H1 (cell line): ENCODE results near the gene ASPRV1. TPM values are rescaled to one million over a fixed set of nuclear protein-coding genes. Genes with fewer than 3 reads are reported as not detected.
A peak's percentile ranks its signal among the peaks of the same experiment; 100 is the strongest.

Experiments used
- CTCF ChIA-PET: fragments of 300-600 bp; sonication (Branson Sonifier 250); formaldehyde crosslinking; loops from one replicate; lab custom pipeline; 2021; ENCODE audit not compliant: partially characterized antibody; lab: Charles Lee
- POLR2A ChIA-PET: fragments of 300-600 bp; sonication (Branson Sonifier 250); formaldehyde crosslinking; loops from one replicate; lab custom pipeline; 2021; ENCODE audit warnings: inconsistent platforms; ENCODE audit not compliant: partially characterized antibody; lab: Charles Lee
- DNase-seq, 2 experiments: peaks; one replicate each; pipeline versions ENCODE4 v3.0.0 to v3.0.0-alpha.2; 2010 to 2022; ENCODE audit warnings: low spot score in 2 of 2, low read depth in 1 of 2, mixed read lengths in 1 of 2
- FAIRE-seq: peaks from 2 replicates; lab custom pipeline; 2011; peaks lifted over from hg19 to GRCh38; lab: Jason Lieb, UNC
- H2AFZ ChIP-seq: 2 replicates; pipeline ENCODE4 v1.8.1; 2012; ENCODE audit warnings: low read length, inconsistent platforms
- H2AK5ac ChIP-seq: 2 replicates; pipeline ENCODE4 v1.6.1; 2013; ENCODE audit warnings: low read depth, low read length
- H2BK120ac ChIP-seq: replicated peaks from 2 replicates; pipeline ENCODE3; 2013; ENCODE audit warnings: low read depth, low read length, inconsistent platforms
- H2BK12ac ChIP-seq: 2 replicates; pipeline ENCODE4 v1.6.1; 2013; ENCODE audit warnings: low read depth, low read length
- H2BK15ac ChIP-seq: 2 replicates; pipeline ENCODE4 v1.6.1; 2013; ENCODE audit warnings: low read length
- H2BK20ac ChIP-seq: 2 replicates; pipeline ENCODE4 v1.6.1; 2013; ENCODE audit warnings: low read length
- H2BK5ac ChIP-seq: 2 replicates; pipeline ENCODE4 v1.6.1; 2013; ENCODE audit warnings: low read depth, low read length
- H3K14ac ChIP-seq: 2 replicates; pipeline ENCODE4 v1.6.1; 2013; ENCODE audit warnings: inconsistent platforms; ENCODE audit not compliant: insufficient read length
- H3K18ac ChIP-seq: 2 replicates; pipeline ENCODE4 v1.6.1; 2013; ENCODE audit warnings: low read length; ENCODE audit errors: extremely low read depth
- H3K23ac ChIP-seq: 2 replicates; pipeline ENCODE4 v1.6.1; 2013; ENCODE audit warnings: inconsistent platforms; ENCODE audit not compliant: insufficient read length
- H3K23me2 ChIP-seq: 2 replicates; pipeline ENCODE4 v1.6.1; 2013; ENCODE audit warnings: low read depth, low read length
- H3K27ac ChIP-seq: 2 replicates; pipeline ENCODE4 v1.6.1; 2011; ENCODE audit warnings: low read depth, low read length, inconsistent platforms
- H3K27me3 ChIP-seq, 4 experiments: replicated peaks in 1 of 4; 1 replicate in 1 of 4; 2 replicates in 3 of 4; pipeline versions ENCODE4 v1.6.1 to v1.8.1; 2011 to 2013; ENCODE audit warnings: low read length in 3 of 4, mild to moderate bottlenecking in 3 of 4, inconsistent platforms in 2 of 4, mixed read lengths in 2 of 4, moderate library complexity in 1 of 4; ENCODE audit not compliant: control insufficient read depth in 3 of 4, insufficient read depth in 3 of 4; ENCODE audit errors: extremely low read depth in 1 of 4
- H3K36me3 ChIP-seq, 4 experiments: 2 replicates each; pipeline versions ENCODE4 v1.6.1 to v1.8.1; 2011 to 2013; ENCODE audit warnings: mild to moderate bottlenecking in 4 of 4, low read length in 3 of 4, moderate library complexity in 2 of 4, control low read depth in 1 of 4, inconsistent platforms in 1 of 4; ENCODE audit not compliant: insufficient read depth in 4 of 4, control insufficient read depth in 2 of 4
- H3K4ac ChIP-seq: replicated peaks from 2 replicates; pipeline ENCODE3; 2013; ENCODE audit warnings: low read length, low read depth, mixed read lengths, inconsistent platforms; ENCODE audit not compliant: insufficient read length
- H3K4me1 ChIP-seq, 4 experiments: replicated peaks in 1 of 4; 1 replicate in 1 of 4; 2 replicates in 3 of 4; pipeline versions ENCODE4 v1.6.1 to v1.8.1; 2011 to 2013; ENCODE audit warnings: low read length in 3 of 4, inconsistent platforms in 2 of 4, mixed read lengths in 1 of 4; ENCODE audit not compliant: insufficient read depth in 4 of 4, control insufficient read depth in 3 of 4
- H3K4me2 ChIP-seq, 2 experiments: 2 replicates each; pipeline versions ENCODE4 v1.6.1 to v1.8.1; 2011 to 2013; ENCODE audit warnings: low read depth in 2 of 2, low read length in 2 of 2, control low read depth in 1 of 2, inconsistent platforms in 1 of 2, mild to moderate bottlenecking in 1 of 2; ENCODE audit not compliant: insufficient read depth in 1 of 2
- H3K4me3 ChIP-seq, 4 experiments: fragments of 200-600, 300-600 bp in 1 of 4; sonication (generic), shearing (Covaris generic), sonication (Bioruptor Twin) in 1 of 4; 2 replicates each; pipeline versions ENCODE4 v1.5.1 to v1.8.1; 2011 to 2016; ENCODE audit warnings: low read length in 4 of 4, low read depth in 3 of 4, control low read depth in 2 of 4, inconsistent platforms in 2 of 4, mild to moderate bottlenecking in 2 of 4, mixed read lengths in 1 of 4, moderate library complexity in 1 of 4; ENCODE audit not compliant: insufficient read depth in 2 of 4; ENCODE audit errors: extremely low read depth in 1 of 4
- H3K56ac ChIP-seq: replicated peaks from 2 replicates; pipeline ENCODE3; 2013; ENCODE audit warnings: low read depth, mild to moderate bottlenecking, mixed read lengths, low read length, inconsistent platforms; ENCODE audit not compliant: insufficient read length
- H3K79me1 ChIP-seq: 2 replicates; pipeline ENCODE4 v1.6.1; 2013; ENCODE audit warnings: low read depth, low read length, control low read depth
- H3K79me2 ChIP-seq, 2 experiments: 2 replicates each; pipeline versions ENCODE4 v1.6.1 to v1.8.1; 2012 to 2013; ENCODE audit warnings: low read length in 2 of 2, mild to moderate bottlenecking in 2 of 2, inconsistent platforms in 1 of 2; ENCODE audit not compliant: insufficient read depth in 2 of 2, control insufficient read depth in 1 of 2
- H3K9ac ChIP-seq, 4 experiments: replicated peaks in 1 of 4; 1 replicate in 1 of 4; 2 replicates in 3 of 4; pipeline versions ENCODE4 v1.6.1 to v1.8.1; 2011 to 2013; ENCODE audit warnings: low read depth in 3 of 4, low read length in 3 of 4, control low read depth in 2 of 4, mild to moderate bottlenecking in 2 of 4, moderate library complexity in 2 of 4, inconsistent platforms in 1 of 4; ENCODE audit errors: extremely low read depth in 1 of 4
- H3K9me3 ChIP-seq, 2 experiments: 2 replicates each; pipeline versions ENCODE4 v1.6.1 to v1.8.1; 2012 to 2013; ENCODE audit warnings: mild to moderate bottlenecking in 2 of 2, moderate library complexity in 2 of 2, control low read depth in 1 of 2, inconsistent platforms in 1 of 2, low read depth in 1 of 2, low read length in 1 of 2, mixed read lengths in 1 of 2; ENCODE audit not compliant: insufficient read depth in 2 of 2
- H4K20me1 ChIP-seq, 2 experiments: replicated peaks in 1 of 2; 2 replicates each; pipeline versions ENCODE3 to v1.8.1; 2011 to 2013; ENCODE audit warnings: inconsistent platforms in 2 of 2, low read length in 2 of 2, mild to moderate bottlenecking in 1 of 2; ENCODE audit not compliant: insufficient read depth in 2 of 2, control insufficient read depth in 1 of 2
- H4K5ac ChIP-seq: 2 replicates; pipeline ENCODE4 v1.6.1; 2013; ENCODE audit warnings: low read length, low read depth, mixed read lengths, inconsistent platforms; ENCODE audit not compliant: insufficient read length
- H4K8ac ChIP-seq: 2 replicates; pipeline ENCODE4 v1.8.0; 2013; ENCODE audit warnings: mild to moderate bottlenecking, moderate library complexity, low read length, inconsistent platforms; ENCODE audit not compliant: insufficient read depth; ENCODE audit errors: extremely low read depth
- H4K91ac ChIP-seq: replicated peaks from 2 replicates; pipeline ENCODE3; 2013; ENCODE audit warnings: low read length, mixed read lengths, inconsistent platforms; ENCODE audit not compliant: insufficient read length
- WGBS, 2 experiments: shearing (Covaris generic) in 1 of 2; methylation state at CpG; one replicate each; pipeline versions ENCODE4 v1.1.6 to v1.1.7; 2013 to 2015; ENCODE audit warnings: low lambda C conversion rate in 2 of 2, mixed read lengths in 2 of 2, inconsistent platforms in 1 of 2, low coverage in 1 of 2, missing lambda C conversion rate in 1 of 2; ENCODE audit not compliant: insufficient replicate concordance in 2 of 2, insufficient coverage in 1 of 2, insufficient read length in 1 of 2; ENCODE audit errors: extremely low coverage in 1 of 2, missing lambda C conversion rate in 1 of 2; 5-methylcytosine and 5-hydroxymethylcytosine counted together
- polyA plus RNA-seq, 7 experiments: library from polyadenylated mRNA; depleted of rRNA in 3 of 7; stranded (reverse) in 5 of 7; unstranded in 2 of 7; fragments of >200 nt in 5 of 7; fragments of 200-250 nt in 2 of 7; gene quantifications; 1 replicate in 5 of 7; 2 replicates in 1 of 7; 4 replicates in 1 of 7; pipeline versions ENCODE4 v1.2.1 to v1.2.3, GENCODE V29; 2011 to 2013; ENCODE audit warnings: missing spikeins in 2 of 7, mixed read lengths in 2 of 7
- total RNA-seq: library from RNA; stranded (reverse); fragmentation: NEBNext Ultra II Directional; extraction: Animal tissue kit (Norgen Biotek cat#: 25700); gene quantifications from 2 replicates; pipeline ENCODE4 v1.2.1, GENCODE V29; 2021

ASPRV1 gene
- total and polyA plus RNA-seq, 2 of the 8 experiments (the other 6 are each of a cell fraction or from before 2014, with no cell fraction given), result 0.59 to 0.95 TPM

- Histone ChIP-seq H3K27me3 (no peaks in the 10 kb centered on the region), H3K9ac (no peak overlapping the region), H3K14ac (no peak overlapping the region), H2BK15ac (no peak overlapping the region), H3K23ac (no peak overlapping the region), H2BK120ac (no peak overlapping the region), H3K36me3 (no peaks in the 10 kb centered on the region; a peak in 1 of 8 replicates), H2BK12ac (no peak overlapping the region), H2AK5ac (no peak overlapping the region), H2BK5ac (no peak overlapping the region), H3K56ac (no peak overlapping the region), H4K20me1 (no peaks in the 10 kb centered on the region), H3K4me3 (no peak overlapping the region), H3K27ac (no peak overlapping the region), H3K18ac (no peak overlapping the region), H3K4me2 (no peak overlapping the region), H3K79me1 (no peaks in the 10 kb centered on the region), H4K8ac (no peak overlapping the region), H4K5ac (no peak overlapping the region), H2AFZ (no peak overlapping the region), H3K79me2 (no peaks in the 10 kb centered on the region), H2BK20ac (no peak overlapping the region), H3K23me2 (no peaks in the 10 kb centered on the region), H4K91ac (peak overlapping the region; percentile 31), H3K9me3 (no peaks in the 10 kb centered on the region), H3K4ac (no peak overlapping the region), H3K4me1 (peaks cover 0 to 4% (median 3%) of the 10 kb centered on the region in 4 experiments; a peak in 3 of 7 replicates)
- ChIA-PET CTCF (interaction anchor here (1.1 to 2.8 kb wide), 3 partner anchors 10 to 139 kb away, joined by 4 to 11 read pairs (median 4); no protein-coding TSS in a partner anchor), POLR2A (interaction anchor here (0.7 kb wide), 1 partner anchor 108 kb away, joined by 3 read pairs; no protein-coding TSS in a partner anchor)
- 89% methylated on average over 7 of the region's 7 CpGs; no CpG with 5 or more reads in 1 of the 2 experiments for WGBS, 2 experiments
- DNase-seq (no peak), FAIRE-seq (no peak)
Observed at GRCh38 chr2:69931832-69932595, 29.4 kb downstream of the ASPRV1 start.
